Measurements from ENCODE around the gene S100G.

The S100G gene

GRCh38 chrX:16651391-16652024 is 1.6 kb downstream of the S100G start:
- DNase-seq: no peak

GRCh38 chrX:16653424-16653823 is 3.5 kb downstream of the S100G start:
- no peak for DNase-seq

- DNase-seq: no peak
Measured at GRCh38 chrX:16654093-16654492, 4.1 kb downstream of the S100G start.

DNA sequence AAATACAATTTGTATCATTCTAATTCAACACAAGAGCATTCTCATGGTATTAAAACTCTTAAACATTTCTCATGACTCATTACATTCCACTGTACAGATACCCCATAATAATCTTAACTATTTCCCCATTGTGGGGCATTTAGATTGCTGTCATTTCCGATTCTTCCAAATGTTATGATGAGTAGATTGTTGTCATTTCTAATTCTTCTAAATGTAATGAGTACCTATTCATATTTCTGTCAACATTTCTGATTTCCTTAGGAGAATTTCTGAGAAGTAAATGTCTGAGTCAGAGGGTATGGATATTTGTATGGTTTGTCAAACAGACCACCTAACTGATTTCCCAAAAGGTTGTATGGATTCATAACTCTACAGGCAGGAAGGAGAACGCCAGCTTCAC is 8.3 kb downstream of the S100G start:
- DNase-seq: no peak

DNA sequence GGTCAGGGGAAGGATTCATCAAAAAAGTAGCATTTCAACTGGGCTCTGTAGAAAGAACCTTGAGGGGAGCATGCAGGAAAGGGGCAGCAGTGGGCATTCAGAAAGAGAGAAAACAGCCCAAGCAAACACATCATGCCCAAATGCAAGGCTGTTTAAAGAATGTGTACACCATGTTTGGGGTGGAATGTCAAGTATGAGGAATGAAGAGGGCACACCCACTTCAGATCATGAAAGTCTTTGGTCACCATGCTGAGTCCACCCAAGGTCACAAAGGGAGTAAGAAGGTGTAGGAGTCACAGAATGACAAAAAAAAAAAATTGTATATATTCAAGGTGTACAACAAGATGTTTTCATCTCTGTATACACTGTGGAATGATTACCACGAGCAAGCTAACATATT is 9.4 kb downstream of the S100G start:
- no peak for DNase-seq

DNA sequence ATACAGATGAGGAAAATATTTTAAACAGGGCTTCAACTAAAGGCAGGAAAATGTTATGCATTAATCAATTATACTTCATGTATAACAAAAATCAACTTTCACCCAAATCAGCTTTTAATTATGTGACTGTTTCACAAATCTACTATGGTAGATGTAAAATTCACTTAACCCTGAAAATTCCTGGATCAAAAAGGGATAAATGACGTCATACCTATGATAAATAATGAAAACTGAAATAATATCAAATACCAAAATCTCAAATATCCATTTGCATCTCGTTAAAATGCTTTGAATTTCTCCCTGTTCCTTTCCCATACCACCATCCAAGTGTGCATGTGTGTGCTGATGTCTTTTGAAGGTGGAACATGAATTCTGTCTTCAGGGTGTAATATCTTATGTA is 11.5 kb downstream of the S100G start:
- no peak for DNase-seq

DNA sequence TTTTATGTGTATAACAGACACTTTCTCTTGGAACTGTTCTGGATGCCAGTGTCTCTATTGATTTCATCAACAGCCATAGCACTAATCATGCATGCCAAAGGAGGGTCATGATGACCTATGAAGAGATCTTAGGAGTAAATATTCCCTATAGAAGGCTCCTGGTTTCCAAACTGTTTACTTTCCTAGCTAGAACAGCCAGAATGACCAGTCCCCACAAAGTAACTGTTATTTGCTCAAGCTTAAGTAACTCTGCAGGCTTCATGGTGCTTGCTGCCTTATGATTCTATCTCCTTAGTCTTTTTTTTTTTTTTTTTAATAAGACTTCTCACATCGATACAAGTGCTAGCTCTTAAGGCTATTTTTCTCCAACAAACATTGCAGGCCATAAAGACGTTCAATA is 12.4 kb downstream of the S100G start:
- DNase-seq: no peak

GRCh38 chrX:16664074-16664473 is 14.1 kb downstream of the S100G start:
- DNase-seq: no peak

GRCh38 chrX:16664626-16665025 is 14.7 kb downstream of the S100G start:
- DNase-seq: no peak

DNA sequence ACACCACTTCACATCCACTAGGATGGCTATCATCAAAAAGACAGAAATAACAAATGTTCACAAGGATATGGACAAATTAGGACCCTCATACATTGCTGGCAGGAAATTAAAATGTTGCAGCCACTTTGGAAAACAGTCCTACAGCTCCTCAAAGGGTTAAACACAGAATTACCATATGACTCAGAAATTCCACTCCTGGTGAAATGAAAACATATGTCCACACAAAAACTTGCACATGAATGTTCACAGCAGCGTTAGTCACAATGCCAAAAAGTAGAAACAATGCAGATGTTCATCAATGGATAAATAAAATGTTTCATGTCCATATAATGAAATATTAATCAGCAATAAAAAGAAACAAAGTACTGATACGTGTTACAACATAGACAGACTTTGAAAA is 15.1 kb downstream of the S100G start:
- no peak for DNase-seq

- DNase-seq: no peak
Measured at GRCh38 chrX:16666541-16666940, 16.6 kb downstream of the S100G start.

DNA sequence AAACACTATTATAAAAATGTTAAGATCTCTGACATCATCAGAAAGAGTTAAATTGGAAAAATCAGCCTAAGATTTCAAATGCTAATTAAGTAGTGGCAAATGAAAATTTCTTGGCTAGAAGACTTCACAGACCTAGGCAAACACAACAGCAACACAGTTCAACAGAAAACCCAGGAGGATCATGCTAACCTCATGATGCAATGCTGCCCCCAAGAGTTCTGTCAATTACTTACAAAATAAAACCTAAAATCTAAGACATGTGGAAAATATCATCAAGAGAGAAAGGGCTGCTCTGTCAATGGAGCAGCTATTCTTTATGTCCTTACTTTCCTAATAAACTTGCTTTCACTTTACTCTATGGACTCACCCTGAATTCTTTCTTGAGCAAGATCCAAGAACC is 21.0 kb downstream of the S100G start:
- no peak for DNase-seq

DNA sequence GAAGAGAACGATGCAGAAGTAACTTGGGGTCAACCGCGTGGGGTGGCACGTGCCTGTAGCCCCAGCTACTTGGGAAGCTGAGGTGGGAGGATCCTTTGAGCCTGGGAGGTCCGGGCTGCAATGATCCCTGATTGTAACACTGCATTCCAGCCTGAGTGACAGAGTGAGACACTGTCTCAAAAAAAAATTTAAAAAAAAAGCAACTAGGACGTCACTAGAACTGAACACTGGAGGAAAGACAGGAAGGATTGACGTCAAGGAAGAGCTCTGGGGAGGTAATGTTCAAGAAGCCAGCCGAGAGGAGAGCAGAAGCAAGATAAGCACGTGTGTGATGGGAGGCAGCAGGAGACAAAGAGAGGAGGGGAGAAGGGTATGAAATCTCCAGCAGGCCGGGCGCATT is 28.7 kb downstream of the S100G start:
- no peak for DNase-seq

- DNase-seq: no peak
Measured at GRCh38 chrX:16683007-16683664, 33.2 kb downstream of the S100G start.

GRCh38 chrX:16687514-16687913 is 37.6 kb downstream of the S100G start:
- no peak for DNase-seq

DNA sequence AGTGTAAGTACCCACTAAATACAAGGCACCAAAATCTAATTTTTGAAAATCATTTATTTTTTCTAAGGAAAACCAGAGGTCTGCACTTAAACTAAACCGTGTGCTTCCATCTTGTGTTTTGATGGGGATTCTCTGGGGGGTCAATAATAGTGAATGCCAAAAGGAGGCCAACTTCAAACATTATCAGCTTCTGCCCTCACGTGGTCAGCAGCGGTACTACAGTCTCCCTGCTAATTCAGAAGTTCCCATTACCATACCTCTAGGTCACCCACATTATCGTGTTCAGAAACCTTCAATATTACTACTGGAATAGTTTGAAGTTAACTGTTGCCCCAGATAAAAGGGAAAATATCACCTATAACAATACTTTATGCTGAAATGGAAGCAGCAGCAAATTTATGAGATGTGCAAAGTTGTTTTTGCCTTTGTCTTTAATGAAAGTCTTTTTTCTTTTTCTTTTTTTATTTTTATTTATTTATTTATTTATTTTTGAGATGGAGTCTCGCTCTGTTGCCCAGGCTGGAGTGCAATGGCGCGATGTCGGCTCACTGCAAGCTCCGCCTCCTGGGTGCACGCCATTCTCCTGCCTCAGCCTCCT is 45.2 kb downstream of the S100G start:
- peak; percentile 1 to 15 for DNase-seq

DNA sequence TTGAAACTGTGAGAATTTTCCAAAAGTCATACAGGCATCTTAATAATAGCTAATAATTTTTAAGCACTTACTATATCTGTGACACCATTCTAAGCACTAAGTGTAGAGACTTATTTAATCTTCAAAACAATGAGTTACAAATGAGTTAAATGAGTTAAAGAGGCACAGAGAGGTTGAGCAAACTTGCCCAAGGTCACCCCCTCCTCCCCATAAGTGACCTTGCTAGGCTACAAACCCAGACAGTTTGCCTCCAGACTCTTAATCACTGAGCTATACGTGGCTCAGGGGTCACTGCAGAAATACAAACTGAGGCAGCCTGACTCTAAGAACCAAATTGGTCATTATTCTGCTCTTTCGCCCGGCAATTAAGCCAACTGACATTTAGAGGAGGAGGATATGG is 47.0 kb downstream of the S100G start:
- no peak for DNase-seq

GRCh38 chrX:16699389-16699788 is 49.4 kb downstream of the S100G start:
- no peak for DNase-seq

GRCh38 chrX:16700734-16701133 is 50.8 kb downstream of the S100G start:
- no peak for DNase-seq

- DNase-seq: no peak
Measured at GRCh38 chrX:16702700-16703599, 53.0 kb downstream of the S100G start.

Data from bone marrow (tissue), 2 donors.